ENCODE measurements around the gene AKAP5.

AKAP5 gene

GRCh38 chr14:64504897-64505794 is 39.8 kb downstream of the AKAP5 start:
- no peaks in the 10 kb centered on the region for H3K27me3 ChIP-seq (ENCODE audit: insufficient read depth, low read length, poor library complexity)
- peak overlapping the region; percentile 79 for H2BK5ac ChIP-seq (ENCODE audit: low read length)
- no peaks in the 10 kb centered on the region for H3K36me3 ChIP-seq (ENCODE audit: control insufficient read depth, insufficient read depth, low read length)
- H3K18ac ChIP-seq (ENCODE audit: low read length), result peak overlapping the region; percentile 86
- H4K5ac ChIP-seq (ENCODE audit: low read length), result no peak overlapping the region
- H3K23ac ChIP-seq (ENCODE audit: low read length), result peak overlapping the region; percentile 12
- peak overlapping the region; percentile 69 for H3K4me2 ChIP-seq (ENCODE audit: low read length)
- no peak overlapping the region for H2BK15ac ChIP-seq (replicated peaks; ENCODE audit: low read depth)
- peaks cover 31% of the 10 kb centered on the region for H3K79me2 ChIP-seq (ENCODE audit: control insufficient read depth, insufficient read depth, low read length)
- H3K4ac ChIP-seq (ENCODE audit: low read depth, low read length), result peak overlapping the region; percentile 100
- peak overlapping the region; percentile 100 for H3K27ac ChIP-seq (ENCODE audit: low read depth, low read length)
- H3K56ac ChIP-seq (ENCODE audit: low read length), result peak overlapping the region; percentile 99
- peak overlapping the region; percentile 85 for H3K4me3 ChIP-seq (ENCODE audit: low read length)
- peak overlapping the region; percentile 92 for H2BK120ac ChIP-seq (ENCODE audit: low read depth, low read length)
- whole genome bisulfite sequencing (ENCODE audit: extremely low coverage, insufficient coverage, low lambda C conversion rate), result no CpG with 5 or more reads among the region's 68 CpGs
- H3K4me1 ChIP-seq (ENCODE audit: control insufficient read depth, low read depth, low read length), result peaks cover 19% of the 10 kb centered on the region
- peak; percentile 96 for DNase-seq
- H3K79me1 ChIP-seq (ENCODE audit: low read length), result peaks cover 8% of the 10 kb centered on the region
- H3K9ac ChIP-seq (ENCODE audit: low read length), result peak overlapping the region; percentile 98
- H2AK5ac ChIP-seq (ENCODE audit: low read length), result no peak overlapping the region
- peak overlapping the region; percentile 87 for H4K8ac ChIP-seq (ENCODE audit: low read depth, low read length)

- Histone ChIP-seq H3K36me3 (ENCODE audit: control insufficient read depth, insufficient read depth, low read length) (no peaks in the 10 kb centered on the region), H2BK5ac (ENCODE audit: low read length) (no peak overlapping the region), H3K27me3 (ENCODE audit: insufficient read depth, low read length, poor library complexity) (no peaks in the 10 kb centered on the region), H4K8ac (ENCODE audit: low read depth, low read length) (no peak overlapping the region), H3K4me3 (ENCODE audit: low read length) (no peak overlapping the region), H2AK5ac (ENCODE audit: low read length) (no peak overlapping the region), H3K4me1 (ENCODE audit: control insufficient read depth, low read depth, low read length) (peaks cover 21% of the 10 kb centered on the region), H3K79me1 (ENCODE audit: low read length) (peaks cover 10% of the 10 kb centered on the region), H3K4ac (ENCODE audit: low read depth, low read length) (no peak overlapping the region), H2BK15ac (replicated peaks; ENCODE audit: low read depth) (no peak overlapping the region), H3K18ac (ENCODE audit: low read length) (no peak overlapping the region), H3K79me2 (ENCODE audit: control insufficient read depth, insufficient read depth, low read length) (peaks cover 46% of the 10 kb centered on the region), H3K4me2 (ENCODE audit: low read length) (peak overlapping the region; percentile 1), H3K23ac (ENCODE audit: low read length) (no peak overlapping the region), H3K9ac (ENCODE audit: low read length) (peak overlapping the region; percentile 49), H4K5ac (ENCODE audit: low read length) (no peak overlapping the region), H3K56ac (ENCODE audit: low read length) (peak overlapping the region; percentile 42), H3K27ac (ENCODE audit: low read depth, low read length) (no peak overlapping the region), H2BK120ac (ENCODE audit: low read depth, low read length) (no peak overlapping the region)
- no peak for DNase-seq
- WGBS (ENCODE audit: extremely low coverage, insufficient coverage, low lambda C conversion rate), result no CpG with 5 or more reads among the region's 3 CpGs
Observed at GRCh38 chr14:64506721-64507120, 41.4 kb downstream of the AKAP5 start.

GRCh38 chr14:64507376-64508156 is 42.3 kb downstream of the AKAP5 start:
- DNase-seq, result peak; percentile 32
- peak overlapping the region; percentile 78 for H3K56ac ChIP-seq (ENCODE audit: low read length)
- peaks cover 4% of the 10 kb centered on the region for H3K79me1 ChIP-seq (ENCODE audit: low read length)
- no peak overlapping the region for H2BK120ac ChIP-seq (ENCODE audit: low read depth, low read length)
- H3K4me1 ChIP-seq (ENCODE audit: control insufficient read depth, low read depth, low read length), result peaks cover 15% of the 10 kb centered on the region
- WGBS (ENCODE audit: extremely low coverage, insufficient coverage, low lambda C conversion rate), result no CpG with 5 or more reads among the region's 4 CpGs
- H3K4ac ChIP-seq (ENCODE audit: low read depth, low read length), result peak overlapping the region; percentile 59
- no peak overlapping the region for H3K4me2 ChIP-seq (ENCODE audit: low read length)
- no peaks in the 10 kb centered on the region for H3K36me3 ChIP-seq (ENCODE audit: control insufficient read depth, insufficient read depth, low read length)
- no peak overlapping the region for H4K8ac ChIP-seq (ENCODE audit: low read depth, low read length)
- no peaks in the 10 kb centered on the region for H3K27me3 ChIP-seq (ENCODE audit: insufficient read depth, low read length, poor library complexity)
- H4K5ac ChIP-seq (ENCODE audit: low read length), result no peak overlapping the region
- H3K9ac ChIP-seq (ENCODE audit: low read length), result peak overlapping the region; percentile 43
- peak overlapping the region; percentile 30 for H2BK5ac ChIP-seq (ENCODE audit: low read length)
- H3K4me3 ChIP-seq (ENCODE audit: low read length), result no peak overlapping the region
- H2AK5ac ChIP-seq (ENCODE audit: low read length), result no peak overlapping the region
- no peak overlapping the region for H3K27ac ChIP-seq (ENCODE audit: low read depth, low read length)
- no peak overlapping the region for H3K23ac ChIP-seq (ENCODE audit: low read length)
- H3K18ac ChIP-seq (ENCODE audit: low read length), result no peak overlapping the region
- peaks cover 52% of the 10 kb centered on the region for H3K79me2 ChIP-seq (ENCODE audit: control insufficient read depth, insufficient read depth, low read length)
- H2BK15ac ChIP-seq (replicated peaks; ENCODE audit: low read depth), result no peak overlapping the region

GRCh38 chr14:64508215-64508776 is 43.0 kb downstream of the AKAP5 start:
- no peak overlapping the region for H3K4me2 ChIP-seq (ENCODE audit: low read length)
- peaks cover 3% of the 10 kb centered on the region for H3K79me1 ChIP-seq (ENCODE audit: low read length)
- no peak overlapping the region for H4K5ac ChIP-seq (ENCODE audit: low read length)
- peaks cover 15% of the 10 kb centered on the region for H3K4me1 ChIP-seq (ENCODE audit: control insufficient read depth, low read depth, low read length)
- no peaks in the 10 kb centered on the region for H3K27me3 ChIP-seq (ENCODE audit: insufficient read depth, low read length, poor library complexity)
- H3K79me2 ChIP-seq (ENCODE audit: control insufficient read depth, insufficient read depth, low read length), result peaks cover 56% of the 10 kb centered on the region
- no peak overlapping the region for H3K27ac ChIP-seq (ENCODE audit: low read depth, low read length)
- no peak overlapping the region for H3K18ac ChIP-seq (ENCODE audit: low read length)
- H3K9ac ChIP-seq (ENCODE audit: low read length), result peak overlapping the region; percentile 41
- no peak overlapping the region for H3K23ac ChIP-seq (ENCODE audit: low read length)
- no peak overlapping the region for H3K4ac ChIP-seq (ENCODE audit: low read depth, low read length)
- H3K4me3 ChIP-seq (ENCODE audit: low read length), result no peak overlapping the region
- no peak for DNase-seq
- no peaks in the 10 kb centered on the region for H3K36me3 ChIP-seq (ENCODE audit: control insufficient read depth, insufficient read depth, low read length)
- WGBS (ENCODE audit: extremely low coverage, insufficient coverage, low lambda C conversion rate), result no CpG with 5 or more reads among the region's 1 CpG
- no peak overlapping the region for H4K8ac ChIP-seq (ENCODE audit: low read depth, low read length)
- H2BK120ac ChIP-seq (ENCODE audit: low read depth, low read length), result no peak overlapping the region
- H3K56ac ChIP-seq (ENCODE audit: low read length), result peak overlapping the region; percentile 58
- no peak overlapping the region for H2BK5ac ChIP-seq (ENCODE audit: low read length)
- H2BK15ac ChIP-seq (replicated peaks; ENCODE audit: low read depth), result no peak overlapping the region
- peak overlapping the region; percentile 11 for H2AK5ac ChIP-seq (ENCODE audit: low read length)

GRCh38 chr14:64509036-64509435 is 43.7 kb downstream of the AKAP5 start:
- Histone ChIP-seq H3K36me3 (ENCODE audit: control insufficient read depth, insufficient read depth, low read length) (no peaks in the 10 kb centered on the region), H3K4me2 (ENCODE audit: low read length) (no peak overlapping the region), H2BK15ac (replicated peaks; ENCODE audit: low read depth) (no peak overlapping the region), H3K56ac (ENCODE audit: low read length) (peak overlapping the region; percentile 66), H3K9ac (ENCODE audit: low read length) (peak overlapping the region; percentile 28), H3K27me3 (ENCODE audit: insufficient read depth, low read length, poor library complexity) (no peaks in the 10 kb centered on the region), H3K79me1 (ENCODE audit: low read length) (peaks cover 3% of the 10 kb centered on the region), H3K23ac (ENCODE audit: low read length) (no peak overlapping the region), H3K4ac (ENCODE audit: low read depth, low read length) (no peak overlapping the region), H4K5ac (ENCODE audit: low read length) (no peak overlapping the region), H4K8ac (ENCODE audit: low read depth, low read length) (no peak overlapping the region), H2AK5ac (ENCODE audit: low read length) (no peak overlapping the region), H3K4me1 (ENCODE audit: control insufficient read depth, low read depth, low read length) (peaks cover 15% of the 10 kb centered on the region), H3K79me2 (ENCODE audit: control insufficient read depth, insufficient read depth, low read length) (peaks cover 57% of the 10 kb centered on the region), H3K27ac (ENCODE audit: low read depth, low read length) (peak overlapping the region; percentile 41), H2BK5ac (ENCODE audit: low read length) (no peak overlapping the region), H3K18ac (ENCODE audit: low read length) (no peak overlapping the region), H3K4me3 (ENCODE audit: low read length) (no peak overlapping the region), H2BK120ac (ENCODE audit: low read depth, low read length) (no peak overlapping the region)
- no CpG with 5 or more reads among the region's 8 CpGs for WGBS (ENCODE audit: extremely low coverage, insufficient coverage, low lambda C conversion rate)
- DNase-seq, result peak; percentile 89

Measured in mesendoderm (in vitro differentiated cells).